AG08396 (cell line): ENCODE data around the gene ACTR3.
"Not testable (repeated sequence)": the region's sequence is repeated elsewhere in the genome, so short reads cannot be mapped to it uniquely, and the experiment has no call there.

Source experiments
- DNase-seq: peaks from one replicate; pipeline ENCODE4 v3.0.0; 2012; ENCODE audit warnings: low spot score, mixed read lengths

The ACTR3 gene

GRCh38 chr2:113905886-113906285 lies 16.0 kb downstream of the ACTR3 start:
- no peak for DNase-seq

- no peak for DNase-seq
Measured at GRCh38 chr2:113906647-113907046, 16.8 kb downstream of the ACTR3 start.

DNA sequence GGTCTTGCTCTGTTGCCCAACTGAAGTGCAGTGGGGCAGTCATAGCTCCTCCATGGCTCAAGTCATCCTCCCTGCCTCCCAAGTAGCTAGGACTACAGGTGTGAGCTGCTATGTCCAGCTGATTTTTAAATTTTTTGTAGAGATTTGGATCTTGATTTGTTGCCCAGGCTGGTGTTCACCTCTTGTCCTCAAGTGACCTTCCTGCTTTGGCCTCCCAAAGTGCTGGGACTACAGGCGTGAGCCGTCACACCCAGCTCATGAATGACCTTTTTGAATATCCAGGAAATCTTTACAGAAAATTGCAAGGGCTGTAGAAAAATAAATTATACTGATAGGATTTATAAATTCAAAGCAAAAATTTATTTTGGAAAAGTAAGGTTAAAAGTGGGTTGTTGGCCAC lies 17.4 kb downstream of the ACTR3 start:
- no peak for DNase-seq

- DNase-seq = no peak
Measured at GRCh38 chr2:113910110-113910717, 20.3 kb downstream of the ACTR3 start.

DNA sequence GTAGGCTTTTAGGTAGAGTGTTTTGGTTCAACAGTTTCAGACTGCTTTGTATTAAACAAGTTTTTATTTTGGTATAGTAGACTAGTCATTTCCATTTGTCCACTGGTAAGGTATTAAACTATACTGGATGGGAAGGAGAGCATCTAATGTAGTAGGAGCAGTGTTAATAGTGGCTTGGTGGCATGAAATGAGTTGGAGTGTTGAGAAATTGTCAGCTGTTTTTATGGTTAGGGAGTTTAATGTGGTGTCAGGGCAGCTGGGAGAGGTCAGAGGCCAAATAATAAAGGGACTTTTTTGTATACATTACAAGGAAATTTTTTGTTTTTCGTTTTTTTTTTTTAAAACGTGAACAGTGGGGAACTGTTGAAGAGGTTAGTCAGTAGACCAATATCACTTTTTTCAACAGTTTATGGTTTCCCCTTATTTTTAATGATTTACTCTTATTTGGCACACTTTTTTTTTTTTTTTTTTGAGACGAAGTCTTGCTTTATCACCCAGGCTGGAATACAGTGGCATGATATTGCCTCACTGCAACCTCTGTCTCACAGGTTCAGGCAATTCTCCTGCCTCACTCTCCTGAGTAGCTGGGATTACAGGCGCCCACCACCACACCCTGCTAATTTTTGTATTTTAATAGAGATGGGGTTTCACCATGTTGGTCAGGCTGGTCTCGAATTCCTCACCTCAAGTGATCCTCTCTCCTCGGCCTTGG lies 21.2 kb downstream of the ACTR3 start:
- no peak for DNase-seq

DNA sequence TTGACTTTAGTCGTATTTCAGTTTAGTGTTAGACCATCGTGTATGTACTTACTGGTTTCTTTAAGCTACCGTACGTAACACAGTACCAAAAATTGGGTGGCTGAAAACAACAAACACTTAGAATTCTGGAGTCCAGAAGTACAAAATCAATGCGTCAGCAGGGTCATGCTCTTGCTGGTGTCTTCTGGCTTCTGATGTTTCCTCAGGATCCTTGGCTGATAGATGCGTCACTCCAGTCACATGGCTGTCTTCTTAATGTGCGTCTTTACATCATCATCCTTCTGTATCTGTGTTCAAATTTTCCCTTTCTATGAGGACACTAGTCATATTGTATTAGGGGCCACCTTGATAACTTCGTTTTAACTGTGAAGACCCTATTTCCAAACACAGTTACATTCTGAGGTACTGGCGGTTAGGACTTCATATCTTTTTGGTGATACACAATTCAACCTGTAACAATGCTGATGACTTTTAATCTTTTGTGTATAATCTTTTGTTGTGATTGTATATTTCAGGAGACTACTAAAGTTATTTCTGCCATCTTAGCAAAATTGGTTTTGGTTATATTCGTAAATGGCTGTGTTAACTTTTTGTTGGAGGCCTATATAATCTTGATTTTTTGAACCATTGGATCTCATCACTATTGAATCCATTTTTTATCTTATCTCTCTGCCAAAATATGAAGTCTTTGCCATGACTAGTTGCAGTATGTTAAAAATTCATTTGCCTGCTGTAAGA lies 25.4 kb downstream of the ACTR3 start:
- DNase-seq = no peak

GRCh38 chr2:113918229-113918628 lies 28.3 kb downstream of the ACTR3 start:
- DNase-seq = no peak

DNA sequence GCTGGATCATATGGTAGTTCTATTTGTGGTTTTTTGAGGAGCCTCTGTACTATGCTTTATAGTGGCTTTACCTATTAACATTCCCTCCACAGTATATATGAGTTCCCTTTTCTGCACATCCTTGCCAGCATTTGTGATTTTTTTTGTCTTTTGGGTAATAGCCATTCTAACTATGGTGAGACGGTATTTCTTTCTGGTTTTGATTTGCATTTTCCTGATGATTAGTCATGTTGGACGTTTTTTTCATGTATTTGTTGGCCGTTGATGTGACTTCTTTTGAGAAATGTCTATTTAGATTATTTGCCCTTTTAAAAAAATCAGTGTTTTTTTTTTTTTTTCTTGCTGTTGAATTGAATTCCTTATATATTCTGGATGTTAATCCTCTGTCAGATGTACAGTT lies 31.1 kb downstream of the ACTR3 start:
- DNase-seq = no peak

DNA sequence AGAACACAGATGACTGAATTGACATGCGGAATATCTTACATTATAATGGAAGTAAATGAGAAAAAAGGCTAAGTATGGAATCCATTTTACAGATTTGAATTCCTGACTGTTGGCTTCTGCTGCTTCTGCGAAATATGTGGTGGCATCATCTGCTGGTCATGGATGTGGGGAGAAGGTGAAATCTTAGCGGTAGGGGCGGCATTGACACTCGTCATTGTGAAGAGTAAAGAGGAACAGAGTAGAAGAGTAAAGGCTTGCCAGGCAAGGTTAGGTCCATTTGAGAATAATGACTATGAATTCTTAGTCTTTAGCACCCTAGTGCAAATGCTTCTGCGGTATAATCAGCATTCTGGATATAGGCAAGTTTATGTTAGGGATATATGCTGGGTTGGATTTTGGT lies 32.4 kb downstream of the ACTR3 start:
- DNase-seq = no peak

- DNase-seq = no peak
Measured at GRCh38 chr2:113922784-113923183, 32.9 kb downstream of the ACTR3 start.

GRCh38 chr2:113925884-113926283 lies 36.0 kb downstream of the ACTR3 start:
- DNase-seq = no peak

GRCh38 chr2:113926314-113926713 lies 36.4 kb downstream of the ACTR3 start:
- DNase-seq = no peak

DNA sequence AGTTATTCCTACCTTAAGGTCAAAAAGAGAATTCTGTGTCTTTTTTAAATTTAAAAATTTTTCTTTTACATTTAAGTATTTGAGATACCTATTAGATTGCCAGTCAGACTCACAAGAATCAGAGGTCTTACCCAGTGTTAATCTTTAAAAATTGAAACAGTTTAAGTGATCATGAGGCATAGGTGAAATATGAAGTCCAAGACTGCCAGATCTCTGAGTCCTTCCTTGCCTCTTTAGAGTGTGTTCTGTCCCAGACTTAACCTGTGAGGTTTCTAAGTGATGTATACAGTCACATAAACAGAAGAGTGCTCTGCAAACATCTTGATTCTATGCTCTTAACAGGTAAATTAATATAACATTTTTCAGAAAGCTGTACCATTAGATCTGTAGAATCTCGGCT lies 40.6 kb downstream of the ACTR3 start:
- DNase-seq = peak; percentile 6

GRCh38 chr2:113937501-113937900 lies 47.6 kb downstream of the ACTR3 start:
- DNase-seq = no peak

DNA sequence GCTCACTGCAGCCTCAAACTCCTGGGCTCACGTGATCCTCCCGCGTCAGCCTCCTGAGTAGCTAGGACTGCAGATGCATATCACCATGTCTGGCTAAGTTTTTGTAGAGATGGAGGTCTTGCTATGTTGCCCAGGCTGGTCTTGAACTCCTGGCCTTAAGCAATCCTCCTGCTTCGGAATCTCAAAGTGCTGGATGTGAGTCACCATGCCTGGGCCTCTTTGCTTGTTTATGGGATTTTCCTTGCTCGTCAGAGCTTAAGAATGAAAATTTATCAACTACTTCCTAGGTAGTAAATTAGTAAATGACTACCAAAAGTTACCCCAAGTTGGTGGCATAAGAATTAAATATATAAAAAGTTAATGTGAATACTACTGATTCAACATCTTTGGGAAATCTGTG lies 51.0 kb downstream of the ACTR3 start:
- DNase-seq = no peak

DNA sequence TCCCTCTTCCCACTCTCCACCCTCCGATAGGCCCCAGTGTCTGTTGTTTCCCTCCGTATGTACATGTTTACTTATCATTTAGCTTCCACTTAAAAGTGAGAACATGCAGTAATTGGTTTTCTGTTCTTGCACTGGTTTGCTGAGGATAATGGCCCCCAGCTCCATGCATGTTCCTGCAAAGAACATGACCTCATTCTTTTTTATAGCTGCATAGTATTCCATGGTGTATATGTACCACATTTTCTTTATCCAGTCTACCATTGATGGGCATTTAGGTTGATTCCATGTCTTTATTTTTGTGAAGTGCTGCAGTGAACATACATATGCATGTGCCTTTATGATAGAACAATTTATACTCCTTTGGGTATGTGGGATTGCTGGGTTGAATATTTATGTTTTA lies 55.9 kb downstream of the ACTR3 start:
- not testable (repeated sequence) for DNase-seq

DNA sequence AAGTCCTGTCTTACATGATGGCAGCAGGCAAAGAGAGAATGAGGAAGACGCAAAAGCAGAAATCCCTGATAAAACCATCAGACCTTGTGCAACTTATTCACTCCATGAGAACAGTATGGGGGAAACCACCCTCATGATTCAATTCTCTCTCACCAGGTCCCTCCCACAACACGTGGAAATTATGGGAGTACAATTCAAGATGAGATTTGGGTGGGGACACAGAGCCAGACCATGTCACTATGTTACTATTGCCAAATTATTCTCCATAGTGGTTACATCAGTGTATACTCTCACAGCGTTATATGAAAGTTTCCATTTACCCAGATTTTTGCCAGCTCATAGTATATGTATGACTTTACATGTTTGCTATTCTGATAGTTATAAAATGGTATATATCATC lies 61.0 kb downstream of the ACTR3 start:
- DNase-seq = not testable (repeated sequence)

- no peak for DNase-seq
Measured at GRCh38 chr2:113961000-113961399, 71.1 kb downstream of the ACTR3 start.

GRCh38 chr2:113962692-113963480 lies 73.0 kb downstream of the ACTR3 start:
- peak; percentile 64 for DNase-seq

DNA sequence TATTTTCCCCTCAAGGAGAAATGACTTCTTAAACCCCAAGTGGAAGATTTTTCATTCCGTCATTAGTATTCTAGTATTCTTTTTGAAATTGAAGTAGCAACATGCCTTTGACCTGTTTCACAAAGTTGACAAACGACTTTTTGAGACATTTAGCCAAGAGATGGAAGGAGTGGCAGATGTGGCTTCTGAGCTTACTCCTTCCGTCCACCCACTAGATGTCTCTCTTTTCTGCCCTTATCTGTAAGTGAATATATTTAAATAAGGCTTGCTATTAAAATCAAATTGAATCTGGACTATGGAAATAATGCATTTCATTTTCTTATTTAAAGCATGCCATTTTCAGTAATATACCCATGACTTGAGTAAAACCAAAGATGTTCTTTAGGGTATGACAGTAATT lies 74.1 kb downstream of the ACTR3 start:
- no peak for DNase-seq

- DNase-seq = no peak
Measured at GRCh38 chr2:113964436-113964835, 74.5 kb downstream of the ACTR3 start.

GRCh38 chr2:113965228-113965627 lies 75.3 kb downstream of the ACTR3 start:
- no peak for DNase-seq

GRCh38 chr2:113965644-113966043 lies 75.8 kb downstream of the ACTR3 start:
- no peak for DNase-seq
